UCSD-AML1 (cell line): ENCODE data around the gene ADAM19.

Experiments
- DNase-seq: peaks from one replicate; lab custom pipeline; 2025; ENCODE audit not compliant: unreplicated experiment; lab: John Stamatoyannopoulos, UW

Gene ADAM19

GRCh38 chr5:157542282-157543000 lies 33.1 kb downstream of the ADAM19 start:
- no peak for DNase-seq

GRCh38 chr5:157541447-157542118 lies 34.0 kb downstream of the ADAM19 start:
- DNase-seq: no peak

DNA sequence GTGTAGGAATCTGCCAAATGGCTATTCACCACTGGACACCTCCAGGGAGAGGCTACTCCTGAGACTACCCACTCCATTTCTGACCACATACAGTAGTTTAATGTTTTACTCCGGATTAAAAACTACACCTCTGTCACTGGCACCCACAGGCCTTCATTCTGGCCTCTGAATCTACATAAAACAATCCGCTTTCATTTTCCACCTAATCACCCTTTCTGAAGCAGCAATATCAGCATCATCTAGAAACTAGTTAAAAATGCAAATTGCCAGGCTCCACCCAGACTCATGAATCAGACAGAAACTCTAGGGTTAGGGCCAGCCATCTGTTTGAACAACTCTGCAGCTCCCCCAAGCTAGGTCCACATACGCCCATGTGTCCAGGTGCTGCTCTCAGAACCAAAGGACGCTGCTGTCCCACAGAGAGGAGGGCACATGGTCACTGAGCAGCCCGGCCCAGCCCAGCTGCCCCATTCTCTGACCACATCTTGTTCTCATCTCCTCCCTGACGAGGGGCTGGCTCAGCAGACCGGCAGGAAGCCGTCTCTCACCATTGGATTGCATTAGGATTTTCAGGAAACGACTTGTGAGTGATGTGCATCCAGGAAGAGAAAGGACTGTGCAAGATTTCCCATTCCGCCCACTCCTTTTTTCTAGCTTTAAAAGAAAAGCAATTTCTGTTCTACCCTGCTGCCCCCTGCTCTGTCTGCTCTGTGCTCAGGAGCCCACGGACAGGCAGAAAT lies 34.7 kb downstream of the ADAM19 start:
- no peak for DNase-seq

- no peak for DNase-seq
Measured at GRCh38 chr5:157540124-157540523, 35.5 kb downstream of the ADAM19 start.

- no peak for DNase-seq
Measured at GRCh38 chr5:157539503-157540022, 36.0 kb downstream of the ADAM19 start.

DNA sequence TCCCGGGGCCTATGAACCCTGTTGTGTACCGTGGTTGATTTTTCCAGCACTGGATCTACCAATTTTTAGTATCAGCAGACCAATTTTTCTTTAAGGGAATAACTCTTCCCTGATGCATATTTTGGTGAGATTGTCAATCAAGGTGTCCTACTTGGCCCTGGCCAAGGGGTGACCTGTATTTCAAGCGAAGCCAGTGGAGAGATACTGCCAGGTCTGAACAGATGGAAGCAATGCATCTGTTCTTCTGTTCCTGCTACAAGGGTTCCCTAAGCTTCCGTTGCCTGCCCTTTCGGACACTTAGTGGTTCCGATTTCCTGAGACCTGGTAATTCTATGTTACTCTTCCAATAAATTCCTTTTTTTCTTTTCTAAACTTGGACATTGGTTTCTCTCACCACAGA lies 37.3 kb downstream of the ADAM19 start:
- DNase-seq: no peak

DNA sequence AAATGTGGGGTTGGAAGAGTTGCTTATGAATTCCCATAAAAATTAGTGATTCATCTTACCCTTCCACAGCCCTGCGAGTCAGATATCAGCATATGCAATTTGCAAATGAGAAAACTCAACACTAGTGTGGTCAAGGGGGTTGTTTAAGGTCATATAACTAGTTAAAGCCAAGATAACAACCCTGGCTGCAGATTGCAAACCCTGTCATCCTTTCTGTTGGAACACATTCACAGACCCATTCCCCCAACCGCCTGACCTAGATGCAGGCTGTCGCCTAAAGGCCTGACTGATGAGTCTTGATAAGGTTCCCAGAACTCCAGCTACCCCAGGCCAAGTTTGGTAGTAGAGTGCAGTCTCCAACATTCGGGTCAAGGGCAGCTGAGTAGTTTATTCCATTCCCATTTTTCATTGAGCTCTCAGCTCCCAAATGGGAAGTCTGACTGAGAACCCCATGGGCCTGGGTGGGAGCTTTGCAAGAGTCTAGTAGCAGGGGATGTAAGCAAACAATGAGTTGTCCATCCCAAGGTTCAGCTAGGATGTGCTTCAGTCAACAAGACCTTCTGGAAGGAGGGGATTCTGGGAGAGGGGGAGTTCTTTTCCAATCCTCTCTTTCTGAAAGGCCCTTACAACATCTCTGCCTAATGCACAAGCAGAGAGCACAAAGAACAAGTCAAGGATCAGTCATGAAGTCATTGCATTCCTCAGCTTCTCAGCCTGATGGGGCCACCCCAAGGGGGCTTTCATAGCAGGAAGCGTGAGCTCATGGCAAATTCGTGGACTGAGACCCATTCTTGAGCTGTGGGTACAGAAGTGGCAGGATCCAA lies 40.3 kb downstream of the ADAM19 start:
- no peak for DNase-seq

GRCh38 chr5:157533011-157533481 lies 42.5 kb downstream of the ADAM19 start:
- DNase-seq: no peak

DNA sequence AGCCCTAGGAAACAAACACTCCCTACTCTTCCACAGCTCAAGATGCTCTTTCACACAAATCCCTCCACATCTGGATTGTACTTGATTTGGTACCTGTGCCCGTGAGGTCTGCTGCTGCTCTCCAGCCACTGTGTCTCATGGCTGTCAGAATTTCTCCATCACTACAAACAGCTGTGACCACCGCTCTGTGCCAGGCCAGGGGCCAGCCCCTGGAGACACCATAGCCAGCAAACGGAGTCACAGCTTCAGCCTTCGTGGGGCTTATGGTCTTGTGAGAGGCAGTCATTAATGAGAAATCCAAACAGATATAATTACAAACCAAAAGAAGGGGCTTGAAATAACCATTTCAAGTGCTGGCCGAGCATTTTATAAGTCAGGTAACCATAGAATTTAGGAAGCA lies 43.6 kb downstream of the ADAM19 start:
- no peak for DNase-seq

- DNase-seq: no peak
Measured at GRCh38 chr5:157530226-157530972, 45.2 kb downstream of the ADAM19 start.

DNA sequence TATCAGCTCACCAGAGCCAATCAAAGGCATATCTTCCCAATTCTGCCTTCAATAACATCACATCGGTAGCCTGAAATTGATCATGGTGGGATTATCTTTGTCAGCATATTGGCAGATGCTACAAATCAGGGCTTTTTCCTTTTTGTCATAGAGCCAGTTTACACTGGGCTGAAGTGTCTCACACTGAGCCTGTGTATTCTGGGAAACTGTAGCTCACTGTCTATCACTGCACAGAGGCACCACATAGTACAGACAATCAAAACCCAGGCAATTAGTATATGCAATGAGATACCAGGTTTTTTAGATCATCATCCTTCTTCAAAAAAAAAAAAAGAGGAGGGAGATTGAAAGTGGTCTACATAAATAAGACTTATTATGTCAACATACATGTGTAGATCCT lies 46.6 kb downstream of the ADAM19 start:
- no peak for DNase-seq

- DNase-seq: no peak
Measured at GRCh38 chr5:157528036-157528632, 47.4 kb downstream of the ADAM19 start.

GRCh38 chr5:157524887-157525286 lies 50.7 kb downstream of the ADAM19 start:
- DNase-seq: no peak

GRCh38 chr5:157523976-157524375 lies 51.6 kb downstream of the ADAM19 start:
- DNase-seq: no peak

- DNase-seq: no peak
Measured at GRCh38 chr5:157521704-157522029, 53.9 kb downstream of the ADAM19 start.

DNA sequence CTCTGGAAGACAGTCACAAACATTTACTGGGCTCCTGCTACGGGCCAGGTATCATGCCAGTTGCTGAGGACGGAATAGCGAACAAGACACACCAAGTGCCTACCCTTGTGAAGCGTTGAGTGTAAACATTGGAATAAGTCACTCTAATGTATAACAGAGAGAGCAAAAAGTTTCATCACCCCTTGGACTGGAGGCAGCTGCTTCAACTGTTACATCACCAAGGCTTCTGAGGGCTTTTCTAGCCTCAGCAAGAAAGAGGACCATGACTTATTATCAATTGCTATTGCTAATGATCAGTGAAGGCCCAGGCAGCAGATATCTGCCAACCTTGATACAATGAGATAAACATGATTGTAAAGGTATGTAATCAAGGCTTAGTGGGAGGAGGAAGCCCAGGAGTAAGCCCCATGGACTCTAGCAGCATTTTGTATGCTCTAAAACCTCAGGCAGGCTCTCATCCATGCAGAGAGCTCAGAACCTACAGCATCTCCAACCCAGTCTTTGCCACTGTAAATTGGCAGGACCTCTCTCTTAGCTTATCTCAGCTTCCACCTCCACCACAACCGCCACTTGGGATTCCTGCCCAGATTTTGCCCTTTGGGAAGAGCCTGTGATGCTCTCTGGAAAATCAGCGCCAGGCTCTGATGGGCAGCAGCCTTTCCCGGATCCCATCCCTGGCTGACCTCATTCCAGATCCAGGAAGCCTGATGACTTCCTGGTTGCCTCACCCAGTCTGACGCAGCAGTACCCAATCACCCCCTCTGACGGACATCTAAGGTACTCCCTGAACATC lies 54.5 kb downstream of the ADAM19 start:
- DNase-seq: no peak

GRCh38 chr5:157519579-157520253 lies 55.9 kb downstream of the ADAM19 start:
- no peak for DNase-seq

GRCh38 chr5:157518963-157519362 lies 56.6 kb downstream of the ADAM19 start:
- no peak for DNase-seq
